Spleen (tissue), 11 donors: ENCODE data around the gene AKAP13. TPM values are rescaled to one million over a fixed set of nuclear protein-coding genes. Genes with fewer than 3 reads are reported as not detected.

Experiments used
- DNase-seq: peaks from one replicate; pipeline ENCODE4 v3.0.0-alpha.2; 2020
- H3K27ac ChIP-seq, 8 donors: fragments of 200-600 bp; sonication (generic) in 7 of 8; 1 replicate in 4 of 8; 2 replicates in 4 of 8; pipeline versions ENCODE4 v1.5.0 to v1.8.0; 2016 to 2021; ENCODE audit warnings: inconsistent platforms in 4 of 8, mild to moderate bottlenecking in 4 of 8, moderate library complexity in 1 of 8
- H3K27me3 ChIP-seq, 7 donors: fragments of 200-600 bp; sonication (generic) in 6 of 7; replicated peaks in 1 of 7; 1 replicate in 4 of 7; 2 replicates in 3 of 7; pipeline versions ENCODE4 v1.5.0 to v1.8.0; 2016 to 2021; ENCODE audit warnings: inconsistent platforms in 3 of 7, mild to moderate bottlenecking in 1 of 7
- H3K36me3 ChIP-seq, 6 donors: fragments of 200-600 bp; sonication (generic) in 5 of 6; 1 replicate in 4 of 6; 2 replicates in 2 of 6; pipeline versions ENCODE4 v1.5.0 to v1.8.0; 2016 to 2021; ENCODE audit warnings: inconsistent platforms in 2 of 6
- H3K4me1 ChIP-seq, 6 donors: fragments of 200-600 bp; sonication (generic) in 5 of 6; 1 replicate in 3 of 6; 2 replicates in 3 of 6; pipeline versions ENCODE4 v1.5.0 to v1.8.0; 2016 to 2021; ENCODE audit warnings: inconsistent platforms in 3 of 6
- H3K4me3 ChIP-seq, 8 donors: fragments of 200-600 bp; sonication (generic) in 7 of 8; 1 replicate in 4 of 8; 2 replicates in 4 of 8; pipeline versions ENCODE4 v1.5.0 to v1.8.0; 2016 to 2021; ENCODE audit warnings: inconsistent platforms in 4 of 8, mild to moderate bottlenecking in 4 of 8, moderate library complexity in 2 of 8
- H3K9me3 ChIP-seq, 8 donors: fragments of 200-600 bp; sonication (generic) in 7 of 8; 1 replicate in 4 of 8; 2 replicates in 4 of 8; pipeline versions ENCODE4 v1.5.0 to v1.8.0; 2016 to 2021; ENCODE audit warnings: inconsistent platforms in 4 of 8
- POLR2A ChIP-seq, 3 donors: fragments of 450-650 bp; IDR thresholded peaks; one replicate each; pipeline ENCODE4 v1.5.1; 2017; ENCODE audit warnings: antibody characterized with exemption in 3 of 3, mild to moderate bottlenecking in 1 of 3
- POLR2AphosphoS5 ChIP-seq, 3 donors: sonication (generic); formaldehyde crosslinking; IDR thresholded peaks; one replicate each; pipeline ENCODE4 v1.5.1; 2017; ENCODE audit warnings: antibody characterized with exemption in 3 of 3
- WGBS, 5 donors: extraction: QIAGEN DNeasy Blood & Tissue Kit in 3 of 5; methylation state at CpG; one replicate each; pipeline versions ENCODE4 v1.1.5 to v1.1.7; 2013 to 2018; 5-methylcytosine and 5-hydroxymethylcytosine counted together
- intact Hi-C: fragments of 100-400 bp; cut with DNase I; formaldehyde crosslinking; loops from one replicate; pipeline ENCODE4 v1.15.0; 2023; ENCODE audit warnings: low total_unique reads
- polyA plus RNA-seq, 3 donors: library from polyadenylated mRNA; stranded (reverse); fragments of 200-250 nt; gene quantifications; one replicate each; pipeline ENCODE4 v1.2.1, GENCODE V29; 2013
- total RNA-seq, 7 donors: library from RNA; depleted of rRNA in 3 of 7; stranded (reverse); fragments of >200 nt in 3 of 7; fragmentation: NEBNext Ultra II Directional in 4 of 7; extraction: Animal tissue kit (Norgen Biotek cat#: 25700) in 4 of 7; gene quantifications; one replicate each; pipeline versions ENCODE4 v1.1.0 to v1.2.1, GENCODE V29; 2016 to 2021
- TF ChIP-seq, protein P1 (sequence below), 11 experiments: fragments of 200-600 bp in 7 of 11; fragments of 450-650 bp in 4 of 11; sonication (generic) in 4 of 11; IDR thresholded peaks in 8 of 11; conservative IDR thresholded peaks in 3 of 11; 1 replicate in 7 of 11; 2 replicates in 4 of 11; pipeline versions ENCODE4 v1.4.0 to v1.8.0; 2016 to 2021; ENCODE audit warnings: antibody characterized with exemption in 11 of 11, inconsistent platforms in 4 of 11, mild to moderate bottlenecking in 1 of 11
- donor health status: healthy with polysubstance abuse.
- donor health status: DM: no; HTN: no; CAD: no; lungs with moderate emphysema.
- donor health status: DM: no; HTN: no; CAD: no.
- donor health status: Bipolar disorder and iron deficiency.
- donor health status: healthy.
- donor health status: DM: no; HTN: no; CAD: no.
- donor health status: DM: yes; HTN: yes; CAD: no.

Gene AKAP13
- total and polyA plus RNA-seq, 10 donors = 35.4 to 413 (median 260) TPM

- Histone ChIP-seq H3K4me1 (peaks cover 30 to 86% (median 64%) of the 10 kb centered on the region in 6 donors), H3K27ac (peak overlapping the region in 7 of 8 donors; percentile 11 to 83 (median 77)), H3K27me3 (no peaks in the 10 kb centered on the region), H3K36me3 (peaks cover 0 to 22% (median under 1%) of the 10 kb centered on the region in 6 donors), H3K9me3 (no peaks in the 10 kb centered on the region), H3K4me3 (no peak overlapping the region)
- TF ChIP-seq POLR2A (IDR thresholded peaks at IDR 0.05) = no peak
- no peak for TF ChIP-seq POLR2AphosphoS5 (IDR thresholded peaks at IDR 0.05)
- TF ChIP-seq, protein P1, sequence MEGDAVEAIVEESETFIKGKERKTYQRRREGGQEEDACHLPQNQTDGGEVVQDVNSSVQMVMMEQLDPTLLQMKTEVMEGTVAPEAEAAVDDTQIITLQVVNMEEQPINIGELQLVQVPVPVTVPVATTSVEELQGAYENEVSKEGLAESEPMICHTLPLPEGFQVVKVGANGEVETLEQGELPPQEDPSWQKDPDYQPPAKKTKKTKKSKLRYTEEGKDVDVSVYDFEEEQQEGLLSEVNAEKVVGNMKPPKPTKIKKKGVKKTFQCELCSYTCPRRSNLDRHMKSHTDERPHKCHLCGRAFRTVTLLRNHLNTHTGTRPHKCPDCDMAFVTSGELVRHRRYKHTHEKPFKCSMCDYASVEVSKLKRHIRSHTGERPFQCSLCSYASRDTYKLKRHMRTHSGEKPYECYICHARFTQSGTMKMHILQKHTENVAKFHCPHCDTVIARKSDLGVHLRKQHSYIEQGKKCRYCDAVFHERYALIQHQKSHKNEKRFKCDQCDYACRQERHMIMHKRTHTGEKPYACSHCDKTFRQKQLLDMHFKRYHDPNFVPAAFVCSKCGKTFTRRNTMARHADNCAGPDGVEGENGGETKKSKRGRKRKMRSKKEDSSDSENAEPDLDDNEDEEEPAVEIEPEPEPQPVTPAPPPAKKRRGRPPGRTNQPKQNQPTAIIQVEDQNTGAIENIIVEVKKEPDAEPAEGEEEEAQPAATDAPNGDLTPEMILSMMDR (IDR thresholded peaks at IDR 0.05 in 8 of 11, conservative IDR thresholded peaks at IDR 0.05 in 3 of 11) = no peak
- DNase-seq = no peak
- intact Hi-C loops = no loop called here
Observed at GRCh38 chr15:85616549-85617110, 236.2 kb downstream of the AKAP13 start.

GRCh38 chr15:85618228-85618505 is 237.8 kb downstream of the AKAP13 start:
- Histone ChIP-seq H3K27ac (peak overlapping the region; percentile 10 to 83 (median 77)), H3K4me1 (peaks cover 36 to 98% (median 74%) of the 10 kb centered on the region in 6 donors), H3K36me3 (peaks cover 0 to 15% (median 0%) of the 10 kb centered on the region in 6 donors), H3K4me3 (no peak overlapping the region), H3K27me3 (no peaks in the 10 kb centered on the region), H3K9me3 (no peaks in the 10 kb centered on the region)
- WGBS, 5 donors = 73 to 84% (median 75%) methylated on average over 1 of the region's 1 CpG
- intact Hi-C loops = no loop called here
- no peak for TF ChIP-seq POLR2A (IDR thresholded peaks at IDR 0.05)
- TF ChIP-seq, protein P1 (IDR thresholded peaks at IDR 0.05 in 8 of 11, conservative IDR thresholded peaks at IDR 0.05 in 3 of 11) = no peak
- TF ChIP-seq POLR2AphosphoS5 (IDR thresholded peaks at IDR 0.05) = no peak
- DNase-seq = no peak

DNA sequence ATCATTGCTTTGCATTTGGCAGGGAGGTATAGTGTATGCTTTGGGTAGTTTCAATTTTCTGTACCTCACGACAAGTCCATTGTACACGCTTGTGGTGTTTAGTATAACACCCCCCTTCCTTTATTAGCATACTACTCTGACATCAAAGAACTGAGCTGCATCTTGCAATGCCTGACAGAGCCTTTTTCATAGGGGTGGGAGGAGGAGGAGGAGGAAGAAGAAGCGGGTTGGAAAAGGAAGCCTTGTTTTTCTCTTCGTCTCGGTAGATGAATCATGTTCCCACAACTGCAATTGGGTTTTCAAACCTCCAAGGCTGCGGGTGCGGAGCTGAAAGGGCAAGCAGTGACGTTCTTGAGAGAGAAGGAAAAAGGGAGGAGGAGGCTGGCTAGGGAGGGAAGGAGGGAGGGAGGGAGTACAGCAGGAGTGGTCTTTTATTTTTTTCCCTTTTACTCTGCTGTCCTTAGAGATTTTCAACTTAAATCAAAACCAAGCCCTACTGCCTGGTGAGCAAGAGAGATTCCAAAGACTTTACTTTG is 238.6 kb downstream of the AKAP13 start:
- Histone ChIP-seq H3K4me3 (peak overlapping the region in 7 of 8 donors; percentile 12 to 63 (median 34)), H3K27me3 (no peaks in the 10 kb centered on the region), H3K27ac (peak overlapping the region; percentile 10 to 83 (median 77)), H3K4me1 (peaks cover 45 to 100% (median 81%) of the 10 kb centered on the region in 6 donors), H3K9me3 (no peaks in the 10 kb centered on the region), H3K36me3 (peaks cover 0 to 13% (median 0%) of the 10 kb centered on the region in 6 donors)
- TF ChIP-seq POLR2A (IDR thresholded peaks at IDR 0.05) (no peak), POLR2AphosphoS5 (IDR thresholded peaks at IDR 0.05) (peak in 1 of 3 donors; percentile 77)
- TF ChIP-seq, protein P1 (IDR thresholded peaks at IDR 0.05 in 8 of 11, conservative IDR thresholded peaks at IDR 0.05 in 3 of 11) = no peak
- WGBS, 5 donors = 2 to 8% (median 3%) methylated on average over 8 of the region's 8 CpGs
- no peak for DNase-seq
- intact Hi-C loops = no loop called here

DNA sequence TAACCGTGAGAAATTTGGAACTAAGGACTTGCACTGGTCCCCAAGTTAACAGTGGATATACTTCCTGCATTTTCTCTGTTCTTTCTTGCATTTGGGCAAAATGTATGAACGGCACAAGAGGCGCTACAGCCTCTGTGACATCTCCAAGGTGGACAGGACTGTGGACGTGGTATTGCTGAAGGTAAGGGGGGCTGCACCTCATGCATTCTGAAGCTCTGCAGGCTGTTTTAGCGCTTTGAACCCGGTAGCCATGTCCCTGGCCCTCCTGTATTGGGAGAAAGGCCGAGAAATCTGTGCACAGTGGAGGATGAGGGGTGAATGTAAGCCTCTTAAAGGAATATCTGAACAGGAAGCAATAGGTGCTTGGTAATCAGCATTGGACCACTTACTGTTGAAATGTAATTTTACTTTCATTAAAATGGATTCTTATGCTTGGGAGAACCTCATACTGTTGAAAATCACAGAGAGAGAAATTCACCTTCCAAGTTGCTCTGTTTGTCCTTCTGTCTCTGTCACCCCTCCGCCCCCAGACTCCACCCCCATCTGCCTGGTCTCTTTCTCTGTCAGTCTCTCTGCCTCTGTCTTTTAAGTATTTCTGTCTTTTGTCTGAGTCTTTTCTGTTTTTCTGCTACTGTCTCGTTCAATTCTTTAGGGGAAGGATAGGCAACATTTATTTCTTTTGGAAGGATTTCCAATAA is 239.7 kb downstream of the AKAP13 start:
- peaks cover 0 to 13% (median 0%) of the 10 kb centered on the region in 6 donors for H3K36me3 ChIP-seq
- no peak for DNase-seq
- TF ChIP-seq POLR2AphosphoS5 (IDR thresholded peaks at IDR 0.05) = no peak
- TF ChIP-seq, protein P1 (IDR thresholded peaks at IDR 0.05 in 8 of 11, conservative IDR thresholded peaks at IDR 0.05 in 3 of 11) = no peak
- TF ChIP-seq POLR2A (IDR thresholded peaks at IDR 0.05) = no peak
- peak overlapping the region; percentile 6 to 63 (median 32) for H3K4me3 ChIP-seq
- H3K27me3 ChIP-seq = no peaks in the 10 kb centered on the region
- H3K9me3 ChIP-seq = no peaks in the 10 kb centered on the region
- 57 to 71% (median 69%) methylated on average over 9 of the region's 9 CpGs for WGBS, 5 donors
- H3K27ac ChIP-seq = peak overlapping the region; percentile 38 to 83 (median 77)
- intact Hi-C loops = loop anchor here (10.0 kb wide), 1 partner anchor 85 kb away; no protein-coding TSS in a partner anchor
- H3K4me1 ChIP-seq = peaks cover 50 to 100% (median 88%) of the 10 kb centered on the region in 6 donors
